ENCODE results near the gene OCA2. TPM values are rescaled to one million over a fixed set of nuclear protein-coding genes. Genes with fewer than 3 reads are reported as not detected.
A peak's percentile ranks its signal among the peaks of the same experiment; 100 is the strongest.

OCA2 gene
- total RNA-seq, 4 donors from 2014 or later, result 0.17 to 1.2 (median 0.24) TPM

DNA sequence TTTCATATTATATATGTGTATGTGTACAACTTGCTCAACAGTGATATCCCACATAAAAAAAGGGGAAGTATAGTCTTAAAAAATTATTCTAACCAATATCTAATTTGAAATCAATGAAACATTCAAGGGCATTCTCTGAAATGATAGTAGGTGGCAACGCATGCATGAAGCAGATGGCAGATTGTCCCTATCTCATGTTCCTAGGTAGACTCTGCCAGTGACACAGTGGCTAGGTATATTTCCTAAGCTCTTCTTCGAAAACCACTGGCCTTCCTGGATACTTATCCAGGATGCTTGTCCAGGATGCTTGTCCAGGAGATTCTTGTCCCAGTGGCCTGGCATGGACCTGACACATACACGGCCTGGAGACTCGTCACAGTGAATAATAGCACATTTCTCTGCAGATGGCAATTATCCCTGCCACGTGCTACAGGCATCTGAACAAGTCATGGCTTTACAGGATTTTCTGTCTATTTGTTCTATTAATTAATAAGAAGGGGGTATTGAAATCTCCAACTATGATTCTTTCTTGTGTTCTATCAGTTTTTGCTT lies 54.9 kb downstream of the OCA2 start:
- Histone ChIP-seq H3K4me3 (no peak overlapping the region), H3K36me3 (no peaks in the 10 kb centered on the region), H3K9me3 (no peaks in the 10 kb centered on the region), H3K27ac (replicated peaks in 1 of 4) (no peak overlapping the region), H3K4me1 (no peaks in the 10 kb centered on the region), H3K27me3 (peaks cover 0 to 10% (median 0%) of the 10 kb centered on the region in 4 donors)
- WGBS, result 82% methylated on average over 5 of the region's 5 CpGs
- no peak for TF ChIP-seq POLR2AphosphoS5 (IDR thresholded peaks at IDR 0.05)
- no peak for TF ChIP-seq CTCF (IDR thresholded peaks at IDR 0.05)
- TF ChIP-seq EP300 (IDR thresholded peaks at IDR 0.05), result no peak
- no peak for TF ChIP-seq POLR2A (IDR thresholded peaks at IDR 0.05; ENCODE audit: low read depth)
- intact Hi-C loops (cut with DNase I), result no loop called here
- DNase-seq (ENCODE audit: extremely low spot score), result peak; percentile 75

DNA sequence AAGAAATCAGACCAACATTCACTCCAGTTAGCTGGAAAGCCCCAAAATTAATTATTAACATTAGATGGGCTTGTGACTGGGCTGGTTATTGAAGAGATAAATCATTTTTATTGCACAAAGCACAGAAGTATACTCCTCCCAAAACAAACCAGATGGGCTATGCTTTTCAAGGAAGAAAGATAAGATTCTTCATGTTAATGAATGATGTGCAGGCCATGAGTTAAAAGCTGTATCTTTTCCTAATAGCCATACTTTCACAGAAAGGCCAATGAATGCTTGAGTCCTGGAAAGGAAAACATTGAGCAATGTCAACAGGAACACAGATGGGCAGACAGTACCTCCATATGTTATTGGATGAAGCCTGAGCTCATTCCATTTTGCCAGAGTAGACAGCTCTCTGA lies 55.4 kb downstream of the OCA2 start:
- intact Hi-C loops (cut with DNase I), result no loop called here
- H3K9me3 ChIP-seq, result no peaks in the 10 kb centered on the region

GRCh38 chr15:28037969-28038590 lies 61.0 kb downstream of the OCA2 start:
- Histone ChIP-seq H3K36me3 (no peaks in the 10 kb centered on the region), H3K4me3 (no peak overlapping the region), H3K27ac (replicated peaks in 1 of 4) (no peak overlapping the region), H3K27me3 (peaks cover 0 to 3% (median 0%) of the 10 kb centered on the region in 4 donors), H3K4me1 (no peaks in the 10 kb centered on the region), H3K9me3 (no peaks in the 10 kb centered on the region)
- 74% methylated on average over 4 of the region's 4 CpGs for WGBS
- TF ChIP-seq CTCF (IDR thresholded peaks at IDR 0.05), result no peak
- intact Hi-C loops (cut with DNase I), result no loop called here
- no peak for DNase-seq (ENCODE audit: extremely low spot score)

More for the DNA sequence above, 55.4 kb downstream of the OCA2 start:
- Histone ChIP-seq H3K4me1 (no peaks in the 10 kb centered on the region), H3K27me3 (peaks cover 0 to 10% (median 0%) of the 10 kb centered on the region in 4 donors), H3K4me3 (no peak overlapping the region), H3K36me3 (no peaks in the 10 kb centered on the region), H3K27ac (replicated peaks in 1 of 4) (no peak overlapping the region)
- TF ChIP-seq EP300 (IDR thresholded peaks at IDR 0.05) (no peak), CTCF (IDR thresholded peaks at IDR 0.05) (no peak), POLR2AphosphoS5 (IDR thresholded peaks at IDR 0.05) (no peak), POLR2A (IDR thresholded peaks at IDR 0.05; ENCODE audit: low read depth) (no peak)
- no peak for DNase-seq (ENCODE audit: extremely low spot score)

DNA sequence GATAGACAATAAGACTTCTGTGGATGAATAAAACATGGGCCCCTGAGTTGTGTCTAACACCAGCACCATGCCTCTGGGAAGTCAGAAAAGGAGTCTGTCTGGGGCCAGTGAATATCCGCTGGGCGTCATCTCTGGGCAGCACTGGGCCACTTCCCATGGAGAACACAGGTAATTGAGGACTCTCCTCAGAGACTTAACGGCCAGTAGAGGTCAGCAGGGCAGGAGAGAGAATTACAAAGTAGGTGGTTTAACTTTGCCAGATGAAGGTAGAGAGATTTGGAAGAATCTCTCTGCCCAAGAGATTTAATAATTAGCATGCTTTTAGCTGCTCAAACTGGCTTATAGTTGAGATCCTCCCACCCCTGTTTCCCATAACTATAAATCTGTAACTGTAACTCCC lies 65.7 kb downstream of the OCA2 start:
- Histone ChIP-seq H3K4me3 (no peak overlapping the region), H3K27ac (replicated peaks in 1 of 4) (no peak overlapping the region), H3K4me1 (no peaks in the 10 kb centered on the region), H3K27me3 (no peaks in the 10 kb centered on the region), H3K9me3 (no peaks in the 10 kb centered on the region), H3K36me3 (no peaks in the 10 kb centered on the region)
- 66% methylated on average over 3 of the region's 3 CpGs for WGBS
- intact Hi-C loops (cut with DNase I), result no loop called here
- DNase-seq (ENCODE audit: extremely low spot score), result peak; percentile 19
- no peak for TF ChIP-seq POLR2AphosphoS5 (IDR thresholded peaks at IDR 0.05)
- no peak for TF ChIP-seq POLR2A (IDR thresholded peaks at IDR 0.05; ENCODE audit: low read depth)

- Histone ChIP-seq H3K36me3 (no peaks in the 10 kb centered on the region), H3K4me3 (no peak overlapping the region), H3K27me3 (no peaks in the 10 kb centered on the region), H3K9me3 (no peaks in the 10 kb centered on the region), H3K4me1 (no peaks in the 10 kb centered on the region), H3K27ac (replicated peaks in 1 of 4) (no peak overlapping the region)
- DNase-seq (ENCODE audit: extremely low spot score), result no peak
- WGBS, result 79% methylated on average over 2 of the region's 2 CpGs
- TF ChIP-seq POLR2A (IDR thresholded peaks at IDR 0.05; ENCODE audit: low read depth), result no peak
- no peak for TF ChIP-seq CTCF (IDR thresholded peaks at IDR 0.05)
- TF ChIP-seq EP300 (IDR thresholded peaks at IDR 0.05), result no peak
- TF ChIP-seq POLR2AphosphoS5 (IDR thresholded peaks at IDR 0.05), result no peak
- intact Hi-C loops (cut with DNase I), result no loop called here
Observed at GRCh38 chr15:28030801-28031200, 68.3 kb downstream of the OCA2 start.
